ENCODE data around the gene CHRND. TPM values are rescaled to one million over a fixed set of nuclear protein-coding genes. Genes with fewer than 3 reads are reported as not detected.

Gene CHRND
- total RNA-seq, 1 experiment from 2014 or later = not detected

- ChIA-PET CTCF (no interaction called here), POLR2A (no interaction called here)
- TF ChIP-seq SMAD4 (CRISPR knock-in tag; IDR thresholded peaks at IDR 0.05) (no peak), TCF7 (CRISPR knock-in tag; IDR thresholded peaks at IDR 0.05; ENCODE audit: low read depth) (no peak), ELF4 (CRISPR knock-in tag; IDR thresholded peaks at IDR 0.05; ENCODE audit: low read depth) (no peak), ZMAT4 (CRISPR knock-in tag; IDR thresholded peaks at IDR 0.05) (no peak), ZBTB21 (CRISPR knock-in tag; IDR thresholded peaks at IDR 0.05; ENCODE audit: borderline replicate concordance) (no peak), CREM (CRISPR knock-in tag; IDR thresholded peaks at IDR 0.05) (no peak)
- H3K4me1 Mint-ChIP-seq = peaks cover 18% of the 10 kb centered on the region
- DNase-seq (ENCODE audit: low spot score) = no peak
- H3K27me3 Mint-ChIP-seq (ENCODE audit: low read depth) = peaks cover 4% of the 10 kb centered on the region; the same call in 1 of the 2 replicates
- no peak overlapping the region for H3K4me3 Mint-ChIP-seq
- no peak for ATAC-seq
- H3K36me3 Mint-ChIP-seq = peaks cover 11% of the 10 kb centered on the region
- H3K27ac Mint-ChIP-seq = no peak overlapping the region
- H3K9me3 Mint-ChIP-seq = no peaks in the 10 kb centered on the region
Observed at GRCh38 chr2:232542715-232543467, 16.9 kb downstream of the CHRND start.

GRCh38 chr2:232543491-232543890 lies 17.5 kb downstream of the CHRND start:
- Mint-ChIP-seq H3K9me3 (peaks cover 2% of the 10 kb centered on the region), H3K4me3 (no peak overlapping the region), H3K27me3 (ENCODE audit: low read depth) (peaks cover 2% of the 10 kb centered on the region), H3K36me3 (peaks cover 17% of the 10 kb centered on the region), H3K4me1 (peaks cover 12% of the 10 kb centered on the region), H3K27ac (no peak overlapping the region)
- ChIA-PET CTCF (interaction anchor here (0.9 kb wide), 1 partner anchor 12 kb away, joined by 3 read pairs; no protein-coding TSS in a partner anchor), POLR2A (no interaction called here)
- no peak for DNase-seq (ENCODE audit: low spot score)
- no peak for ATAC-seq
- TF ChIP-seq E2F1 (CRISPR knock-in tag; IDR thresholded peaks at IDR 0.05) (no peak), NFE2L1 (CRISPR knock-in tag; IDR thresholded peaks at IDR 0.05) (no peak), USF1 (CRISPR knock-in tag; IDR thresholded peaks at IDR 0.05) (no peak), ZSCAN18 (CRISPR knock-in tag; IDR thresholded peaks at IDR 0.05) (no peak), TEAD1 (CRISPR knock-in tag; IDR thresholded peaks at IDR 0.05) (no peak), GABPB1 (CRISPR knock-in tag; IDR thresholded peaks at IDR 0.05) (no peak), ZMAT4 (CRISPR knock-in tag; IDR thresholded peaks at IDR 0.05) (no peak), EMX1 (CRISPR knock-in tag; IDR thresholded peaks at IDR 0.05) (no peak), JAZF1 (CRISPR knock-in tag; IDR thresholded peaks at IDR 0.05) (no peak), RELA (CRISPR knock-in tag; IDR thresholded peaks at IDR 0.05; ENCODE audit: borderline replicate concordance) (no peak), PRDM15 (CRISPR knock-in tag; IDR thresholded peaks at IDR 0.05) (no peak), CBFB (CRISPR knock-in tag; IDR thresholded peaks at IDR 0.05; ENCODE audit: low read depth) (no peak), KAT7 (CRISPR knock-in tag; IDR thresholded peaks at IDR 0.05; ENCODE audit: borderline replicate concordance) (no peak), ZNF512 (CRISPR knock-in tag; IDR thresholded peaks at IDR 0.05; ENCODE audit: borderline replicate concordance) (no peak), ZNF232 (CRISPR knock-in tag; IDR thresholded peaks at IDR 0.05) (no peak), ATF2 (CRISPR knock-in tag; IDR thresholded peaks at IDR 0.05; ENCODE audit: borderline replicate concordance, low read depth) (no peak), RORB (CRISPR knock-in tag; IDR thresholded peaks at IDR 0.05) (no peak)
